ENCODE data around the gene ABHD2. TPM values are rescaled to one million over a fixed set of nuclear protein-coding genes. Genes with fewer than 3 reads are reported as not detected.
"Not testable (repeated sequence)": the region's sequence is repeated elsewhere in the genome, so short reads cannot be mapped to it uniquely, and the experiment has no call there.

The ABHD2 gene
- total RNA-seq, 4 donors from 2014 or later: 19.3 to 150 (median 64.5) TPM

GRCh38 chr15:89085289-89085926, 2.8 kb upstream of the ABHD2 start:
- H3K36me3 ChIP-seq: no peaks in the 10 kb centered on the region
- no peaks in the 10 kb centered on the region for H3K27me3 ChIP-seq
- TF ChIP-seq POLR2A (IDR thresholded peaks at IDR 0.05): no peak
- peak overlapping the region; percentile 93 to 99 (median 98) for H3K27ac ChIP-seq
- H3K4me1 ChIP-seq: peaks cover 26 to 27% of the 10 kb centered on the region in 2 donors
- in situ Hi-C loops (cut with MboI; ENCODE audit: low sequenced_read_pairs in 4 of 4) (no loop called here), intact Hi-C loops (cut with DNase I; ENCODE audit: low total_unique reads) (loop anchor here (5.0 to 10.0 kb wide), 3 partner anchors 173 to 621 kb away; partner anchors contain the start of genes MFGE8, MRPL46 and MRPS11)
- DNase-seq (no peak), ATAC-seq (no peak)
- H3K9me3 ChIP-seq: no peaks in the 10 kb centered on the region
- H3K4me3 ChIP-seq: no peak overlapping the region

DNA sequence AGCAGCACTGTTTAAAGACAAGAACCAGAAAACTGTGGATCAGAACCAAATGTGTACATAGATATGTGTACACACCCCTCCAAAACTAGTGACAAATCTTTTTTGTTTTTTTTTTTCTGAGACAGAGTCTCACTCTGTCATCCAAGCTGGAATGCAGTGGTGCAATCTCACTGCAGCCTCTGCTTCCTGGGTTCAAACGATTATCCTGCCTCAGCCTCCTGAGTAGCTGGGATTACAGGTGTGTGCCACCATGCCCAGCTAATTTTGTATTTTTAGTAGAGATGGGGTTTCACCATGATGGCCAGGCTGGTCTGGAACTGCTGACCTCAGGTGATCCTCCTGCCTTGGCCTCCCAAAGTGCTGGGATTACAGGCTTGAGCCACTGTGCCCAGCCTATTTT, 2.3 kb upstream of the ABHD2 start:
- ATAC-seq; H3K4me3 ChIP-seq; H3K36me3 ChIP-seq; H3K9me3 ChIP-seq; H3K27me3 ChIP-seq; DNase-seq; in situ Hi-C loops (cut with MboI; ENCODE audit: low sequenced_read_pairs in 4 of 4): not testable (repeated sequence)
- Histone ChIP-seq H3K4me1 (peaks cover 31 to 32% of the 10 kb centered on the region in 2 donors), H3K27ac (peak overlapping the region; percentile 93 to 99 (median 98))
- intact Hi-C loops (cut with DNase I; ENCODE audit: low total_unique reads): loop anchor here (2.0 to 10.0 kb wide), 4 partner anchors 27 to 621 kb away; partner anchors contain the start of genes MFGE8, MRPL46 and MRPS11

GRCh38 chr15:89086390-89086789, 1.9 kb upstream of the ABHD2 start:
- H3K9me3 ChIP-seq; DNase-seq; H3K27me3 ChIP-seq; H3K4me3 ChIP-seq; ATAC-seq; H3K36me3 ChIP-seq; in situ Hi-C loops (cut with MboI; ENCODE audit: low sequenced_read_pairs in 4 of 4): not testable (repeated sequence)
- Histone ChIP-seq H3K27ac (peak overlapping the region; percentile 93 to 99 (median 98)), H3K4me1 (peaks cover 34 to 35% of the 10 kb centered on the region in 2 donors)
- intact Hi-C loops (cut with DNase I; ENCODE audit: low total_unique reads): loop anchor here (2.0 to 10.0 kb wide), 4 partner anchors 28 to 622 kb away; partner anchors contain the start of genes MFGE8, MRPL46 and MRPS11

DNA sequence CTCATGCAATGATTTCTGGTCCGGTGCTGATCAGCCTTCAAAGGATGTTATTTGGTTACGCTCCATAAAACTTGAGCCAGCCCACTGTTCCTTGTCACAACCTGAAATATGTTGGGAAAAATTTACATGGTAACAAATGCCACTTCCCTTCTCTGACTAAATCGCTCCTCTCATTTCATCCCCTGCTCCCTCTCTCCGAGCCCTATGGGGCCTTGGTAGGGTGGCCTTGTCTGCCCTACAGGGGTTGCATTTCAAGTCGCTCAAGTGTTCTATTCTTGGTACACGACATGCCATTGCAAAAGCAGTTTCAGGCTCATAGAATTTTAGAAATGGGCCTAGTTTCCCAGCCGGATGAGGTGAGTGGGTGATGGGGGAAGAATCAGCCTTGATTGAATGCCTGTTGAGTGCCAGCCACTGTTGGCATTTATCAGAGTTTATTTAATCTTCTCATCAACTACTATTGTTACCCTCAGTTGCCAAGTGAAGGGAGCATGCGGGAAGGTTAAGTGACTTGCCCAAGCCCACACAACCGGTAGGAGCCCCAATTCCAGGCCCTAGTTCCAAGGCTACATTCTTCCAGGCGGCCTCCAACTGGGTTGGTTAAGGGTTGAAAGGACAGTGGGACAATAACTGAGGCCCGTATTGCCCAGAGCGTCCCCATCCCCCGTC, 961 bp upstream of the ABHD2 start:
- intact Hi-C loops (cut with DNase I; ENCODE audit: low total_unique reads): loop anchor here (1.0 to 10.0 kb wide), 5 partner anchors 28 to 622 kb away; partner anchors contain the start of genes MFGE8, MRPL46 and MRPS11
- H3K27me3 ChIP-seq: no peaks in the 10 kb centered on the region
- peak overlapping the region; percentile 39 to 94 (median 45) for H3K4me3 ChIP-seq
- DNase-seq (peak in 1 of 2 donors; percentile 65), ATAC-seq (peak in 1 of 2 donors; percentile 15)
- peak overlapping the region; percentile 93 to 99 (median 98) for H3K27ac ChIP-seq
- H3K9me3 ChIP-seq: no peaks in the 10 kb centered on the region
- TF ChIP-seq POLR2A (IDR thresholded peaks at IDR 0.05): peak in 1 of 2 donors; percentile 20
- TF ChIP-seq, protein P1, sequence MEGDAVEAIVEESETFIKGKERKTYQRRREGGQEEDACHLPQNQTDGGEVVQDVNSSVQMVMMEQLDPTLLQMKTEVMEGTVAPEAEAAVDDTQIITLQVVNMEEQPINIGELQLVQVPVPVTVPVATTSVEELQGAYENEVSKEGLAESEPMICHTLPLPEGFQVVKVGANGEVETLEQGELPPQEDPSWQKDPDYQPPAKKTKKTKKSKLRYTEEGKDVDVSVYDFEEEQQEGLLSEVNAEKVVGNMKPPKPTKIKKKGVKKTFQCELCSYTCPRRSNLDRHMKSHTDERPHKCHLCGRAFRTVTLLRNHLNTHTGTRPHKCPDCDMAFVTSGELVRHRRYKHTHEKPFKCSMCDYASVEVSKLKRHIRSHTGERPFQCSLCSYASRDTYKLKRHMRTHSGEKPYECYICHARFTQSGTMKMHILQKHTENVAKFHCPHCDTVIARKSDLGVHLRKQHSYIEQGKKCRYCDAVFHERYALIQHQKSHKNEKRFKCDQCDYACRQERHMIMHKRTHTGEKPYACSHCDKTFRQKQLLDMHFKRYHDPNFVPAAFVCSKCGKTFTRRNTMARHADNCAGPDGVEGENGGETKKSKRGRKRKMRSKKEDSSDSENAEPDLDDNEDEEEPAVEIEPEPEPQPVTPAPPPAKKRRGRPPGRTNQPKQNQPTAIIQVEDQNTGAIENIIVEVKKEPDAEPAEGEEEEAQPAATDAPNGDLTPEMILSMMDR (IDR thresholded peaks at IDR 0.05 in 4 of 5, conservative IDR thresholded peaks at IDR 0.05 in 1 of 5): no peak
- in situ Hi-C loops (cut with MboI; ENCODE audit: low sequenced_read_pairs in 4 of 4): no loop called here
- H3K36me3 ChIP-seq: no peaks in the 10 kb centered on the region
- peaks cover 41 to 42% of the 10 kb centered on the region in 2 donors for H3K4me1 ChIP-seq

DNA sequence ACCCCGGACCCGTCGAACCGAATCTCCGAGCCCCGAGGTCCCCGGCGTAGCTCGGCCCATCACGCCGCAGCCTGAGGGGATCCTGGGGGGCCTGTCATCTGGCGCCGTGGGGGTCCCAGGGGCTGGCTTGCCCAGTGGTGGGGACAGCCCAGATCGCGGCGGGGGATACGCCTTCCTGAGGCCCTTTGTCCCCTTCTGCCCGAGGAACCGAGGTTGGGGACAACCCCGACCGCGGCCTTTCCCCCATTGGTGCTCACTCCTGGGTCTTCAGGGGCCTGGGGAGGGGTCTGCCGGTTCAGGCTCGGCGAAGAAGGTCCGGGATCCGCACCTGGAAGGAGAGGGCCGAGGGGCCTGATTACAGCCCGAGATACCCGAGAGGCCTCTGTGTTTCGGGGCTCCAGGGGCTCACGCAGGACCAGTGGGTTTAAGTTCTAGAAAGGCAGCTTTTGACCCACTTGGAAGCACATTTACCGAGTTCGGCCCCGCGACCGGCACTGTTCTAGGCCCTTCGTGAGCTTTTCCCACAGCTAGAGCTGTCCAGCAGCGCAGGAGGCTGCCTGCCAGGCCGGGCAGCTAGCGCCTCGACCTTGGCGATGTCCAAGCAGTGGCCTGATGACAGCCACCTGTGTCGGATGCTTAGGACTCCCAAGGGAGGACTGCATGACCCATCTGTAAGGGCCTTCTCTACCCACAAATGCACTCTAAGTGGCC, 504 bp downstream of the ABHD2 start:
- peak overlapping the region; percentile 93 to 99 (median 98) for H3K27ac ChIP-seq
- DNase-seq: peak; percentile 68 to 87
- peak overlapping the region; percentile 75 to 94 (median 90) for H3K4me3 ChIP-seq
- H3K4me1 ChIP-seq: peaks cover 41 to 55% of the 10 kb centered on the region in 2 donors
- peak in 1 of 2 donors; percentile 44 for TF ChIP-seq POLR2A (IDR thresholded peaks at IDR 0.05)
- TF ChIP-seq, protein P1 (IDR thresholded peaks at IDR 0.05 in 4 of 5, conservative IDR thresholded peaks at IDR 0.05 in 1 of 5): no peak
- H3K9me3 ChIP-seq: no peaks in the 10 kb centered on the region
- ATAC-seq: peak; percentile 35 to 37
- in situ Hi-C loops (cut with MboI; ENCODE audit: low sequenced_read_pairs in 4 of 4) (no loop called here), intact Hi-C loops (cut with DNase I; ENCODE audit: low total_unique reads) (loop anchor here (2.0 to 10.0 kb wide), 4 partner anchors 40 to 624 kb away; partner anchors contain the start of genes MFGE8, MRPL46 and MRPS11)
- H3K27me3 ChIP-seq: no peaks in the 10 kb centered on the region
- peaks cover 0 to 5% of the 10 kb centered on the region in 2 donors for H3K36me3 ChIP-seq

Data from gastrocnemius medialis (tissue), 4 donors.